ENCODE measurements around the gene PAN2. TPM values are rescaled to one million over a fixed set of nuclear protein-coding genes. Genes with fewer than 3 reads are reported as not detected.

Gene PAN2
- total and polyA plus RNA-seq, 4 donors, result 41.0 to 74.9 (median 64.6) TPM

- DNase-seq (ENCODE audit: low read depth in 4 of 6, low spot score in 6 of 6), result peak; percentile 91 to 99 (median 93)
- Histone ChIP-seq H3K36me3 (ENCODE audit: control insufficient read depth, insufficient read depth, low read length) (peaks cover 36% of the 10 kb centered on the region), H3K27me3 (ENCODE audit: control insufficient read depth, insufficient read depth, low read length) (no peaks in the 10 kb centered on the region), H3K27ac (ENCODE audit: low read depth, low read length) (peak within 1 kb of the TSS; percentile 98), H3K4me3 (ENCODE audit: low read depth, low read length) (peak within 1 kb of the TSS; percentile 97), H3K9me3 (ENCODE audit: control insufficient read depth, insufficient read depth, low read length) (no peaks in the 10 kb centered on the region), H3K4me1 (ENCODE audit: control insufficient read depth, insufficient read depth, low read length) (peaks cover 16% of the 10 kb centered on the region)
- under 1% methylated on average over 62 of the region's 62 CpGs for WGBS (ENCODE audit: insufficient coverage)
Measured at GRCh38 chr12:56315622-56316473, 18.0 kb downstream of the PAN2 start, which contains the start of gene CNPY2. TSS of gene CNPY2 (minus strand) at chr12:56315988. CDS start at chr12:56315217, 771 bp downstream.

GRCh38 chr12:56315249-56315621 is 18.6 kb downstream of the PAN2 start:
- 0% methylated on average over 10 of the region's 11 CpGs for WGBS (ENCODE audit: insufficient coverage)
- DNase-seq (ENCODE audit: low read depth in 4 of 6, low spot score in 6 of 6), result peak in 3 of 6 donors; percentile 28 to 80 (median 62)

GRCh38 chr12:56311003-56311402 is 22.8 kb downstream of the PAN2 start:
- Histone ChIP-seq H3K27me3 (ENCODE audit: control insufficient read depth, insufficient read depth, low read length) (no peaks in the 10 kb centered on the region), H3K27ac (ENCODE audit: low read depth, low read length) (no peak overlapping the region), H3K4me1 (ENCODE audit: control insufficient read depth, insufficient read depth, low read length) (peaks cover 8% of the 10 kb centered on the region), H3K4me3 (ENCODE audit: low read depth, low read length) (no peak overlapping the region), H3K9me3 (ENCODE audit: control insufficient read depth, insufficient read depth, low read length) (no peaks in the 10 kb centered on the region), H3K36me3 (ENCODE audit: control insufficient read depth, insufficient read depth, low read length) (peaks cover 48% of the 10 kb centered on the region)
- no peak for DNase-seq (ENCODE audit: low read depth in 4 of 6, low spot score in 6 of 6)
- WGBS (ENCODE audit: insufficient coverage), result 99% methylated on average over 12 of the region's 12 CpGs

More at GRCh38 chr12:56315249-56315621, 18.6 kb downstream of the PAN2 start:
- Histone ChIP-seq H3K9me3 (ENCODE audit: control insufficient read depth, insufficient read depth, low read length) (no peaks in the 10 kb centered on the region), H3K4me3 (ENCODE audit: low read depth, low read length) (peak overlapping the region; percentile 97), H3K27me3 (ENCODE audit: control insufficient read depth, insufficient read depth, low read length) (no peaks in the 10 kb centered on the region), H3K4me1 (ENCODE audit: control insufficient read depth, insufficient read depth, low read length) (peaks cover 16% of the 10 kb centered on the region), H3K36me3 (ENCODE audit: control insufficient read depth, insufficient read depth, low read length) (peaks cover 38% of the 10 kb centered on the region), H3K27ac (ENCODE audit: low read depth, low read length) (peak overlapping the region; percentile 98)

- Histone ChIP-seq H3K27me3 (ENCODE audit: control insufficient read depth, insufficient read depth, low read length) (no peaks in the 10 kb centered on the region), H3K36me3 (ENCODE audit: control insufficient read depth, insufficient read depth, low read length) (peaks cover 65% of the 10 kb centered on the region), H3K9me3 (ENCODE audit: control insufficient read depth, insufficient read depth, low read length) (no peaks in the 10 kb centered on the region), H3K4me3 (ENCODE audit: low read depth, low read length) (no peak overlapping the region), H3K27ac (ENCODE audit: low read depth, low read length) (no peak overlapping the region), H3K4me1 (ENCODE audit: control insufficient read depth, insufficient read depth, low read length) (no peaks in the 10 kb centered on the region)
- no peak for DNase-seq (ENCODE audit: low read depth in 4 of 6, low spot score in 6 of 6)
- 86% methylated on average over 1 of the region's 3 CpGs for whole genome bisulfite sequencing (ENCODE audit: insufficient coverage)
Measured at GRCh38 chr12:56308714-56309113, 25.1 kb downstream of the PAN2 start.

- WGBS (ENCODE audit: insufficient coverage), result 95% methylated on average over 4 of the region's 7 CpGs
- no peaks in the 10 kb centered on the region for H3K4me1 ChIP-seq (ENCODE audit: control insufficient read depth, insufficient read depth, low read length)
- no peak overlapping the region for H3K4me3 ChIP-seq (ENCODE audit: low read depth, low read length)
- DNase-seq (ENCODE audit: low read depth in 4 of 6, low spot score in 6 of 6), result no peak
- H3K27ac ChIP-seq (ENCODE audit: low read depth, low read length), result no peak overlapping the region
- no peaks in the 10 kb centered on the region for H3K9me3 ChIP-seq (ENCODE audit: control insufficient read depth, insufficient read depth, low read length)
- peaks cover 64% of the 10 kb centered on the region for H3K36me3 ChIP-seq (ENCODE audit: control insufficient read depth, insufficient read depth, low read length)
- H3K27me3 ChIP-seq (ENCODE audit: control insufficient read depth, insufficient read depth, low read length), result no peaks in the 10 kb centered on the region
Measured at GRCh38 chr12:56307221-56307965, 26.4 kb downstream of the PAN2 start.

- no peaks in the 10 kb centered on the region for H3K27me3 ChIP-seq (ENCODE audit: control insufficient read depth, insufficient read depth, low read length)
- no peaks in the 10 kb centered on the region for H3K9me3 ChIP-seq (ENCODE audit: control insufficient read depth, insufficient read depth, low read length)
- 100% methylated on average over 1 of the region's 8 CpGs for WGBS (ENCODE audit: insufficient coverage)
- H3K36me3 ChIP-seq (ENCODE audit: control insufficient read depth, insufficient read depth, low read length), result peaks cover 53% of the 10 kb centered on the region
- peaks cover 11% of the 10 kb centered on the region for H3K4me1 ChIP-seq (ENCODE audit: control insufficient read depth, insufficient read depth, low read length)
- no peak for DNase-seq (ENCODE audit: low read depth in 4 of 6, low spot score in 6 of 6)
- no peak overlapping the region for H3K27ac ChIP-seq (ENCODE audit: low read depth, low read length)
- no peak overlapping the region for H3K4me3 ChIP-seq (ENCODE audit: low read depth, low read length)
Measured at GRCh38 chr12:56304872-56305590, 28.8 kb downstream of the PAN2 start.

- peaks cover 50% of the 10 kb centered on the region for H3K36me3 ChIP-seq (ENCODE audit: control insufficient read depth, insufficient read depth, low read length)
Measured at GRCh38 chr12:56304276-56304675, 29.5 kb downstream of the PAN2 start.

GRCh38 chr12:56300644-56301464 is 32.9 kb downstream of the PAN2 start:
- no peak for DNase-seq (ENCODE audit: low read depth in 4 of 6, low spot score in 6 of 6)
- Histone ChIP-seq H3K27me3 (ENCODE audit: control insufficient read depth, insufficient read depth, low read length) (no peaks in the 10 kb centered on the region), H3K4me3 (ENCODE audit: low read depth, low read length) (peak overlapping the region; percentile 80), H3K27ac (ENCODE audit: low read depth, low read length) (peak overlapping the region; percentile 97), H3K36me3 (ENCODE audit: control insufficient read depth, insufficient read depth, low read length) (peaks cover 34% of the 10 kb centered on the region), H3K9me3 (ENCODE audit: control insufficient read depth, insufficient read depth, low read length) (no peaks in the 10 kb centered on the region), H3K4me1 (ENCODE audit: control insufficient read depth, insufficient read depth, low read length) (peaks cover 18% of the 10 kb centered on the region)
- WGBS (ENCODE audit: insufficient coverage), result 47% methylated on average over 21 of the region's 21 CpGs

More at GRCh38 chr12:56304276-56304675, 29.5 kb downstream of the PAN2 start:
- no peak for DNase-seq (ENCODE audit: low read depth in 4 of 6, low spot score in 6 of 6)
- no peaks in the 10 kb centered on the region for H3K9me3 ChIP-seq (ENCODE audit: control insufficient read depth, insufficient read depth, low read length)
- no peak overlapping the region for H3K27ac ChIP-seq (ENCODE audit: low read depth, low read length)
- H3K4me1 ChIP-seq (ENCODE audit: control insufficient read depth, insufficient read depth, low read length), result peaks cover 11% of the 10 kb centered on the region
- no peak overlapping the region for H3K4me3 ChIP-seq (ENCODE audit: low read depth, low read length)
- H3K27me3 ChIP-seq (ENCODE audit: control insufficient read depth, insufficient read depth, low read length), result no peaks in the 10 kb centered on the region
- WGBS (ENCODE audit: insufficient coverage), result 100% methylated on average over 1 of the region's 3 CpGs
